ENCODE data around the gene RAMP2. TPM values are rescaled to one million over a fixed set of nuclear protein-coding genes. Genes with fewer than 3 reads are reported as not detected.
A peak's percentile ranks its signal among the peaks of the same experiment; 100 is the strongest.

The RAMP2 gene
- total and polyA plus RNA-seq, 2 of the 13 experiments (the other 11 are each of a cell fraction or from before 2014, with no cell fraction given): 1.4 to 5.2 TPM

- TF ChIP-seq ZSCAN21 (CRISPR knock-in tag; IDR thresholded peaks at IDR 0.05; ENCODE audit: borderline replicate concordance) (no peak; the same call in 1 of the 2 replicates), ZC3H13 (CRISPR knock-in tag; IDR thresholded peaks at IDR 0.05) (peak; percentile 66; the same call in 1 of the 2 replicates), PREB (CRISPR knock-in tag; IDR thresholded peaks at IDR 0.05) (no peak), ZNF264 (CRISPR knock-in tag; IDR thresholded peaks at IDR 0.05) (peak; percentile 84; the same call in 1 of the 2 replicates), ZNF574 (CRISPR knock-in tag; IDR thresholded peaks at IDR 0.05) (peak; percentile 96), BHLHE40 (IDR thresholded peaks at IDR 0.05; ENCODE audit: low read length) (peak; percentile 22; the same call in 1 of the 2 replicates), POLR2AphosphoS2 (IDR thresholded peaks at IDR 0.05; ENCODE audit: low read depth, low read length) (no peak), ELF4 (CRISPR knock-in tag; IDR thresholded peaks at IDR 0.05; ENCODE audit: borderline replicate concordance) (peak; percentile 99), ZNF652 (CRISPR knock-in tag; IDR thresholded peaks at IDR 0.05; ENCODE audit: borderline replicate concordance, low read depth) (peak; percentile 67; the same call in 1 of the 2 replicates), ZNF205 (CRISPR knock-in tag; IDR thresholded peaks at IDR 0.05) (peak; percentile 92), NR2C2 (CRISPR knock-in tag; IDR thresholded peaks at IDR 0.05; ENCODE audit: borderline replicate concordance) (peak; percentile 93), ZNF615 (CRISPR knock-in tag; IDR thresholded peaks at IDR 0.05; ENCODE audit: borderline replicate concordance) (no peak), HNRNPH1 (optimal IDR thresholded peaks at IDR 0.05; ENCODE audit: low read depth, low read length) (peak; percentile 70), MTA1 (CRISPR knock-in tag; IDR thresholded peaks at IDR 0.05; ENCODE audit: borderline replicate concordance) (peak; percentile 40; the same call in 1 of the 2 replicates), ZNF512 (CRISPR knock-in tag; IDR thresholded peaks at IDR 0.05) (peak; percentile 65; the same call in 1 of the 2 replicates), MEIS1 (CRISPR knock-in tag; IDR thresholded peaks at IDR 0.05; ENCODE audit: borderline replicate concordance) (0 out of 2 replicates have a peak, but pooled peaks have one; percentile 67), DR1 (CRISPR knock-in tag; IDR thresholded peaks at IDR 0.05) (peak; percentile 65; the same call in 1 of the 2 replicates), ZNF260 (CRISPR knock-in tag; IDR thresholded peaks at IDR 0.05; ENCODE audit: borderline replicate concordance, low read depth) (0 out of 2 replicates have a peak, but pooled peaks have one; percentile 79), ZNF616 (CRISPR knock-in tag; IDR thresholded peaks at IDR 0.05; ENCODE audit: low read depth) (0 out of 2 replicates have a peak, but pooled peaks have one; percentile 65)
- TF ChIP-seq, protein P1, sequence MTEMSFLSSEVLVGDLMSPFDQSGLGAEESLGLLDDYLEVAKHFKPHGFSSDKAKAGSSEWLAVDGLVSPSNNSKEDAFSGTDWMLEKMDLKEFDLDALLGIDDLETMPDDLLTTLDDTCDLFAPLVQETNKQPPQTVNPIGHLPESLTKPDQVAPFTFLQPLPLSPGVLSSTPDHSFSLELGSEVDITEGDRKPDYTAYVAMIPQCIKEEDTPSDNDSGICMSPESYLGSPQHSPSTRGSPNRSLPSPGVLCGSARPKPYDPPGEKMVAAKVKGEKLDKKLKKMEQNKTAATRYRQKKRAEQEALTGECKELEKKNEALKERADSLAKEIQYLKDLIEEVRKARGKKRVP (CRISPR knock-in tag; IDR thresholded peaks at IDR 0.05): no peak
These were observed 12.4 kb downstream of the RAMP2 start, which contains the start of gene VPS25 (continued) for GRCh38 chr17:42773290-42774035.
